Measurements from ENCODE around the gene CCL8.

Gene CCL8

DNA sequence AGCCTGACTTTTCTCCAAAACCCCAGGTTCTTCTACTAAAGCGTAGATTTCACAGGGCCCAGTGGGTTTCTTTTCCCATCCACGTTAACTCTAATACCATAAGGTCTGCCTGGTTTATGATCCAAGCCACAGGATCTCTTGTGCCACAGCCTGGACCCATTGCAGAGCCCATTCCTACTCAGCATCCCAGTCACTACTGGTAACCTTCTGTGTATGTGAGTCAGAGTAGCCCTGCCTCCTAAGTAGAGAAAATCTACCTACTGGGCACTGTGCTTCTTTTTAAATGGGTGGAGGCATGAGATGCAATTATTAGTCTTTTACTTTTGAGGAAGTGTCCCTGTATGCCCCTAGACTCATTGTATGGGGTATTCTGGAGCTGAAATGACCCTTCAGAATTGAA is 20.2 kb upstream of the CCL8 start:
- Histone ChIP-seq H3K9me2 (replicated peaks; ENCODE audit: low read depth, low read length) (no peaks in the 10 kb centered on the region), H3K27me3 (ENCODE audit: insufficient read depth, low read length, poor library complexity, severe bottlenecking) (no peaks in the 10 kb centered on the region), H2AFZ (ENCODE audit: low read length) (no peak overlapping the region), H3K9me3 (ENCODE audit: insufficient read depth, low read depth, low read length) (no peaks in the 10 kb centered on the region), H4K20me1 (ENCODE audit: insufficient read depth, low read length, poor library complexity, severe bottlenecking) (no peaks in the 10 kb centered on the region), H3K9ac (ENCODE audit: low read depth, low read length, poor library complexity, severe bottlenecking) (no peak overlapping the region), H3F3A (ENCODE audit: low read depth) (no peaks in the 10 kb centered on the region), H3K79me2 (ENCODE audit: insufficient read depth, low read length) (no peaks in the 10 kb centered on the region), H3K4me3 (ENCODE audit: low read length, poor library complexity, severe bottlenecking) (no peak overlapping the region), H3K4me1 (ENCODE audit: insufficient read depth, low read length, poor library complexity, severe bottlenecking) (no peaks in the 10 kb centered on the region), H3K4me2 (ENCODE audit: low read depth, low read length, poor library complexity, severe bottlenecking) (no peak overlapping the region), H3K36me3 (ENCODE audit: insufficient read depth, low read length) (no peaks in the 10 kb centered on the region)
- TF ChIP-seq, protein P1, sequence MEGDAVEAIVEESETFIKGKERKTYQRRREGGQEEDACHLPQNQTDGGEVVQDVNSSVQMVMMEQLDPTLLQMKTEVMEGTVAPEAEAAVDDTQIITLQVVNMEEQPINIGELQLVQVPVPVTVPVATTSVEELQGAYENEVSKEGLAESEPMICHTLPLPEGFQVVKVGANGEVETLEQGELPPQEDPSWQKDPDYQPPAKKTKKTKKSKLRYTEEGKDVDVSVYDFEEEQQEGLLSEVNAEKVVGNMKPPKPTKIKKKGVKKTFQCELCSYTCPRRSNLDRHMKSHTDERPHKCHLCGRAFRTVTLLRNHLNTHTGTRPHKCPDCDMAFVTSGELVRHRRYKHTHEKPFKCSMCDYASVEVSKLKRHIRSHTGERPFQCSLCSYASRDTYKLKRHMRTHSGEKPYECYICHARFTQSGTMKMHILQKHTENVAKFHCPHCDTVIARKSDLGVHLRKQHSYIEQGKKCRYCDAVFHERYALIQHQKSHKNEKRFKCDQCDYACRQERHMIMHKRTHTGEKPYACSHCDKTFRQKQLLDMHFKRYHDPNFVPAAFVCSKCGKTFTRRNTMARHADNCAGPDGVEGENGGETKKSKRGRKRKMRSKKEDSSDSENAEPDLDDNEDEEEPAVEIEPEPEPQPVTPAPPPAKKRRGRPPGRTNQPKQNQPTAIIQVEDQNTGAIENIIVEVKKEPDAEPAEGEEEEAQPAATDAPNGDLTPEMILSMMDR (conservative IDR thresholded peaks at IDR 0.05; ENCODE audit: low read length): no peak
- no peak for TF ChIP-seq EZH2phosphoT487 (IDR thresholded peaks at IDR 0.05; ENCODE audit: borderline replicate concordance)

DNA sequence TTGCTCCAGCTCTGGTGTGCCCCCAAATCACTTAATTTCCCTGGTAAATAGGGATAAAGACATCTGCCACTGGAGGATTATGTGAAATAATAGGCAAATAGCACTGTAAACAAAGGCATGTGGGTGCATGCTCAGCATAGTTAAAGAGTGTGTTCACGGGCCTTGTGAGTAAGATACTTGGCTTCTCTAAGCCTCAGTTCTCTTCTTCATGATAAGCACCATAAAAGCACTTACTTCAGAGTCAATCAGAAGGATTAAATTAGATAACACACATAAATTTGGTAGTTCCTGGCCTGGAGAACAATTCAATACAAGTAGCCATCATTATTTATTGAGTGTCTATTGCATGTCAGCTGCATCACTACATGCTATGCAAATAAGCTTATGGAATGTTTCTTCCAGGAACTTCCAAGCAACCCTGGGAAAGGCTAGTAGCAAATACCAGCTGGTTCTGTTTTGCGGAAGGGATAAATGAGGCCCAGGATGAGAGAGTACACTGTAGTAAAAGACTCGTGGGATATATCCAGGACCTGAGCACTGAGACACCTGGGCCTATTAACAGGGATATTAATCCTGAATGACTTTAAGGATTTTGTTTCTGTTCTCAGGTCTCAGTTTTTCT is 19.2 kb upstream of the CCL8 start:
- no peaks in the 10 kb centered on the region for H3K9me3 ChIP-seq (ENCODE audit: insufficient read depth, low read depth, low read length)
- TF ChIP-seq, protein P1 (conservative IDR thresholded peaks at IDR 0.05; ENCODE audit: low read length): no peak
- no peak for TF ChIP-seq EZH2phosphoT487 (IDR thresholded peaks at IDR 0.05; ENCODE audit: borderline replicate concordance)
- no peaks in the 10 kb centered on the region for H3K27me3 ChIP-seq (ENCODE audit: insufficient read depth, low read length, poor library complexity, severe bottlenecking)
- no peak overlapping the region for H3K4me3 ChIP-seq (ENCODE audit: low read length, poor library complexity, severe bottlenecking)
- no peaks in the 10 kb centered on the region for H4K20me1 ChIP-seq (ENCODE audit: insufficient read depth, low read length, poor library complexity, severe bottlenecking)
- no peaks in the 10 kb centered on the region for H3F3A ChIP-seq (ENCODE audit: low read depth)
- H3K36me3 ChIP-seq (ENCODE audit: insufficient read depth, low read length): no peaks in the 10 kb centered on the region
- H3K4me1 ChIP-seq (ENCODE audit: insufficient read depth, low read length, poor library complexity, severe bottlenecking): no peaks in the 10 kb centered on the region
- H2AFZ ChIP-seq (ENCODE audit: low read length): no peak overlapping the region
- no peaks in the 10 kb centered on the region for H3K79me2 ChIP-seq (ENCODE audit: insufficient read depth, low read length)
- H3K4me2 ChIP-seq (ENCODE audit: low read depth, low read length, poor library complexity, severe bottlenecking): no peak overlapping the region
- no peaks in the 10 kb centered on the region for H3K9me2 ChIP-seq (replicated peaks; ENCODE audit: low read depth, low read length)
- H3K9ac ChIP-seq (ENCODE audit: low read depth, low read length, poor library complexity, severe bottlenecking): no peak overlapping the region

DNA sequence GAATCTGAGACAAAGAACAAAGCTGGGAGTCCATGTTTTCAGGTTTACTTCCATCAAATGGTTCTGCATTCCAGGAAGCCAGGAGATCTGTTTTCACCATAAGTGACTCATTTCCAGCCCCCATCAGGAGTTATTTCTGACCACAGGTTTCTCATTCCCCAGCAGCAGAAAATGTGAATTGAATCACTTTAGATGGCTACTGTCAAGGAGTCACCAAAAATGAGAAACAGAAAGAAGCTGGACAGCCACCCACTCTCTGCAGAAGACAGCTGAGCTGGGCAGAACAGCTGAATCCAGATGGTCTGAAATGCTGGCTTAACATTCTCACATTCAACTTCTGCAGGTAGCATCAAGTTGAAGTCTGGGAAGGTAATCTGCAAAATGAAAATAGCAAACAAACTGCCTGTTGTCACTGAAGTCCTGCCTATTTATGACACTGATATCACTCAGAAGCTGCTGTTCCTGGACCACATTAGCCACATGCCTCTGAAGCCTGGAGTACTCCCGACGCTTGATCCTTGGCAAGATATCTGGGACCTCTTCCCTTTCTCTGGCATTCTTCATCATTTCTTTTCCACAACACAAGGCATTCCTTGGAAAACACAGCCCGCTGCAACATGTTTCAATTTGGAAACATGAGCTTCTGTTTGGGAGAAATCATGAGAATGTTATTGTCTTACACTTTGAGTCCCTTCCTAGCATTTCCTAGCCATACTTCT is 18.4 kb upstream of the CCL8 start:
- Histone ChIP-seq H3K4me3 (ENCODE audit: low read length, poor library complexity, severe bottlenecking) (no peak overlapping the region), H3K9me3 (ENCODE audit: insufficient read depth, low read depth, low read length) (no peaks in the 10 kb centered on the region), H3K27me3 (ENCODE audit: insufficient read depth, low read length, poor library complexity, severe bottlenecking) (no peaks in the 10 kb centered on the region), H3K4me1 (ENCODE audit: insufficient read depth, low read length, poor library complexity, severe bottlenecking) (no peaks in the 10 kb centered on the region), H3K9ac (ENCODE audit: low read depth, low read length, poor library complexity, severe bottlenecking) (no peak overlapping the region), H3K79me2 (ENCODE audit: insufficient read depth, low read length) (no peaks in the 10 kb centered on the region), H4K20me1 (ENCODE audit: insufficient read depth, low read length, poor library complexity, severe bottlenecking) (no peaks in the 10 kb centered on the region), H3K9me2 (replicated peaks; ENCODE audit: low read depth, low read length) (no peaks in the 10 kb centered on the region), H3F3A (ENCODE audit: low read depth) (no peaks in the 10 kb centered on the region), H3K4me2 (ENCODE audit: low read depth, low read length, poor library complexity, severe bottlenecking) (no peak overlapping the region), H3K36me3 (ENCODE audit: insufficient read depth, low read length) (no peaks in the 10 kb centered on the region), H2AFZ (ENCODE audit: low read length) (no peak overlapping the region)
- TF ChIP-seq, protein P1 (conservative IDR thresholded peaks at IDR 0.05; ENCODE audit: low read length): no peak
- TF ChIP-seq EZH2phosphoT487 (IDR thresholded peaks at IDR 0.05; ENCODE audit: borderline replicate concordance): no peak

All from Loucy (cell line).